Mammary epithelial cell (primary cell): Measurements from ENCODE around the gene RAI1.

Experiments used
- CTCF ChIP-seq, 2 donors: IDR thresholded peaks in 1 of 2; conservative IDR thresholded peaks in 1 of 2; 2 replicates each; pipeline ENCODE4 v1.5.1; 2011 to 2012; ENCODE audit warnings: inconsistent platforms in 2 of 2, low read length in 2 of 2, mild to moderate bottlenecking in 2 of 2, control low read depth in 1 of 2, low read depth in 1 of 2; ENCODE audit not compliant: insufficient read depth in 1 of 2; ENCODE audit errors: extremely low read depth in 1 of 2
- EZH2 ChIP-seq: IDR thresholded peaks from 2 replicates; pipeline ENCODE4 v1.6.1; 2012; ENCODE audit warnings: low read length, inconsistent platforms, borderline replicate concordance

- no peak for TF ChIP-seq CTCF (conservative IDR thresholded peaks at IDR 0.05 in 1 of 2, IDR thresholded peaks at IDR 0.05 in 1 of 2; ENCODE audit: extremely low read depth in 1 of 2, insufficient read depth in 1 of 2, low read depth in 1 of 2, low read length in 2 of 2)
- TF ChIP-seq EZH2 = no peak
Measured at GRCh38 chr17:17748179-17748578, 66.9 kb downstream of the RAI1 start.
